B cell (primary cell): ENCODE data around the gene SAMD10.

ENCODE experiments used
- EZH2 ChIP-seq: IDR thresholded peaks from 2 replicates; pipeline ENCODE4 v1.6.1; 2012; ENCODE audit warnings: borderline replicate concordance, low read depth, mild to moderate bottlenecking, moderate library complexity, low read length; ENCODE audit not compliant: insufficient read depth, poor library complexity, severe bottlenecking
- TF ChIP-seq, protein P1 (sequence below): fragments of 200-600 bp; IDR thresholded peaks from one replicate; pipeline ENCODE4 v1.8.0; 2022; ENCODE audit warnings: antibody characterized with exemption, mild to moderate bottlenecking

DNA sequence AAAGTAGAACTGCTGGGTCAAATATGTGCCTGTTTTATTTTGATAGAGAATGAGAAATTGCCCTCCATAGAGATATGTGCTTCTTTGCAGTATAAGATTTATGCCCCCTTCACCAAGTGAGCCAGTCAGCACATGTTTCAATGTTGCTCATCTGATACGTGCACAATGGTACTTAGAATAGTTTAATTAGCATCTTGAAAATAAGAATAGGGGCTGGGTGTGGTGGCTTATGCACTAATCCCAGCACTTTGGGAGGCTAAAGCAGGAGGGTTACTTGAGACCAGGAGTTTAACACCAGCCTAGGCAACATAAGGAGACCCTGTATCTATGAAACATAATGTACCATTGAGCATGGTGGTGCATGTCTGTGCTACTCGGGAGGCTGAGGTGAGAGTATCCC is 36.2 kb upstream of the SAMD10 start:
- TF ChIP-seq, protein P1, sequence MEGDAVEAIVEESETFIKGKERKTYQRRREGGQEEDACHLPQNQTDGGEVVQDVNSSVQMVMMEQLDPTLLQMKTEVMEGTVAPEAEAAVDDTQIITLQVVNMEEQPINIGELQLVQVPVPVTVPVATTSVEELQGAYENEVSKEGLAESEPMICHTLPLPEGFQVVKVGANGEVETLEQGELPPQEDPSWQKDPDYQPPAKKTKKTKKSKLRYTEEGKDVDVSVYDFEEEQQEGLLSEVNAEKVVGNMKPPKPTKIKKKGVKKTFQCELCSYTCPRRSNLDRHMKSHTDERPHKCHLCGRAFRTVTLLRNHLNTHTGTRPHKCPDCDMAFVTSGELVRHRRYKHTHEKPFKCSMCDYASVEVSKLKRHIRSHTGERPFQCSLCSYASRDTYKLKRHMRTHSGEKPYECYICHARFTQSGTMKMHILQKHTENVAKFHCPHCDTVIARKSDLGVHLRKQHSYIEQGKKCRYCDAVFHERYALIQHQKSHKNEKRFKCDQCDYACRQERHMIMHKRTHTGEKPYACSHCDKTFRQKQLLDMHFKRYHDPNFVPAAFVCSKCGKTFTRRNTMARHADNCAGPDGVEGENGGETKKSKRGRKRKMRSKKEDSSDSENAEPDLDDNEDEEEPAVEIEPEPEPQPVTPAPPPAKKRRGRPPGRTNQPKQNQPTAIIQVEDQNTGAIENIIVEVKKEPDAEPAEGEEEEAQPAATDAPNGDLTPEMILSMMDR: no peak
- TF ChIP-seq EZH2: no peak
